GM06990 (cell line): Measurements from ENCODE around the gene LDHD.

Experiments
- DNase-seq: peaks from one replicate; pipeline ENCODE4 v3.0.0-alpha.2; 2011; ENCODE audit not compliant: insufficient read length; ENCODE audit errors: extremely low read depth
- H3K27me3 ChIP-seq: replicated peaks from 2 replicates; pipeline ENCODE4 v1.6.0; 2011; ENCODE audit warnings: low read length; ENCODE audit not compliant: control insufficient read depth, insufficient read depth
- H3K36me3 ChIP-seq: 2 replicates; pipeline ENCODE4 v1.5.1; 2011; ENCODE audit warnings: low read length; ENCODE audit not compliant: control insufficient read depth, insufficient read depth
- H3K4me3 ChIP-seq: replicated peaks from 2 replicates; pipeline ENCODE4 v1.5.1; 2011; ENCODE audit warnings: low read depth, mild to moderate bottlenecking, control low read depth, low read length
- TF ChIP-seq, protein P1 (sequence below): IDR thresholded peaks from 2 replicates; pipeline ENCODE4 v1.5.1; 2011; ENCODE audit warnings: low read length, control low read depth, mild to moderate bottlenecking, inconsistent platforms; ENCODE audit not compliant: insufficient read depth, poor library complexity, severe bottlenecking

LDHD gene

DNA sequence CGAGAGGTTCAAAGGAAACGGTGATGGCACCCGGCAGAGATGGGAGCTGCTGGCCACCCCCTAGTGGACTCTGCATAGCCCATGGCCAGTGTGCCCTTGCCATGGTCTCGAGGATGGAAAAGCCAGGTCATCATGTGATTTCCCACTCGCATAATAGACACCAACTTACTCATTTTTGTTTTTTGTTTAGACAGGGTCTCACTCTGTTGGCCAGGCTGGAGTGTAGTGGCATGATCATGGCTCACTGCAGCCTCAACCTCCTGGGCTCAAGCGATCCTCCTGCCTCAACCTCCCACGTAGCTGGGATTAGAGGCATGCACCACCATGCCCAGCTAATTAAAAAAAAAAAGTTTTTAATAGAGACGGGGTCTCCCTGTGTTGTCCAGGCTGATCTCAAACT, 27.6 kb downstream of the LDHD start:
- H3K36me3 ChIP-seq, result no peaks in the 10 kb centered on the region; the same call in 1 of the 2 replicates
- H3K27me3 ChIP-seq, result no peaks in the 10 kb centered on the region
- TF ChIP-seq, protein P1, sequence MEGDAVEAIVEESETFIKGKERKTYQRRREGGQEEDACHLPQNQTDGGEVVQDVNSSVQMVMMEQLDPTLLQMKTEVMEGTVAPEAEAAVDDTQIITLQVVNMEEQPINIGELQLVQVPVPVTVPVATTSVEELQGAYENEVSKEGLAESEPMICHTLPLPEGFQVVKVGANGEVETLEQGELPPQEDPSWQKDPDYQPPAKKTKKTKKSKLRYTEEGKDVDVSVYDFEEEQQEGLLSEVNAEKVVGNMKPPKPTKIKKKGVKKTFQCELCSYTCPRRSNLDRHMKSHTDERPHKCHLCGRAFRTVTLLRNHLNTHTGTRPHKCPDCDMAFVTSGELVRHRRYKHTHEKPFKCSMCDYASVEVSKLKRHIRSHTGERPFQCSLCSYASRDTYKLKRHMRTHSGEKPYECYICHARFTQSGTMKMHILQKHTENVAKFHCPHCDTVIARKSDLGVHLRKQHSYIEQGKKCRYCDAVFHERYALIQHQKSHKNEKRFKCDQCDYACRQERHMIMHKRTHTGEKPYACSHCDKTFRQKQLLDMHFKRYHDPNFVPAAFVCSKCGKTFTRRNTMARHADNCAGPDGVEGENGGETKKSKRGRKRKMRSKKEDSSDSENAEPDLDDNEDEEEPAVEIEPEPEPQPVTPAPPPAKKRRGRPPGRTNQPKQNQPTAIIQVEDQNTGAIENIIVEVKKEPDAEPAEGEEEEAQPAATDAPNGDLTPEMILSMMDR, result no peak
- H3K4me3 ChIP-seq, result no peak overlapping the region
- no peak for DNase-seq

DNA sequence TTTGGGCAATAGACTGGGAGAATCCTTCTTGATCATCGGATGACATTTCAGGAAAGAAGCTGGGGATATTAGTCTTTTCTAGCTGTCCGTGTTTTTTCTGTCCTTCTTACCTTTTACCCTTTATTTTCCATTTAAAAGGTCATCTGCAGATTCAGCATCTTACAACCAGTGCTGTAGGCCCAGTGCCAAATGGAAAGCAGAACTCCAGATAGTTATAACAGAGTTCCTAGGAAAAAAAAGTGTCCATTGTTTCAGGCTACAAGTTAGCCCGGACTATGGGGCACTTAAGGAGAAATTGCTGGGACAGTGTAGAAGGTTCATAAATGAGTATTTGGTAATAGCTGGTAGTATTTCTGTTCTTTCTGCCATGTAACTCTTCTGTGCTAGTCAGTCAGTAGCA, 28.4 kb downstream of the LDHD start:
- H3K4me3 ChIP-seq, result no peak overlapping the region
- DNase-seq, result no peak
- H3K27me3 ChIP-seq, result no peaks in the 10 kb centered on the region
- TF ChIP-seq, protein P1, result no peak
- H3K36me3 ChIP-seq, result no peaks in the 10 kb centered on the region

DNA sequence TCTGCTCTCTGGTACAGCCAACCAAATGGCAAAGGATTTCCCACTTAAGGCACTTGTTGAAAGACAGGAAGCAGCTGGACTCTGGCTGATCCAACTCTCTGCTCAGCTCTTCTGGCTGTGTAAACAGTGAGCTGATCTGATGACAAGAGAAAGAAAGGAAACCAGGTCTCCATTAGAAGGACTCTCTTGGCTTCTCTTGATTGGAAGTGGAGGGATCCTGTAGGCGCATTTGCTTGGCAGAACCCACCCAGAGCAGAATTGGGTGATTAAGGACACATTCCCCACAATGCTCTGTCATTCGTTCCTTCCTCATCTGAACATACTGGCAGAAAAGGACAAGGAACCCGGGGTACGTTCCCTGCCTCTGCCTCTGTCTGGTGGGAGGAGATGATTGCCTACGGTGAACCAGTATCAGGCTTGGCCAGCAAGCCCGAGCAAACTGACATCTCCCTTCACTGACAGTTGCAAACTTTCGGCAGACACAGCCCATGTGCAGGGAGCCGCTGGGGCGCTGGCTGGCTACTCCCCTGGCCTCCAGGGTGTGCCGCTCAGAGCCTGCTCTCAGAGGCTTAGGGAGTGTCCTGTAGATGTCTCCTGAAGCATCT, 29.1 kb downstream of the LDHD start:
- DNase-seq, result no peak
- H3K4me3 ChIP-seq, result no peak overlapping the region
- TF ChIP-seq, protein P1, result no peak
- no peaks in the 10 kb centered on the region for H3K36me3 ChIP-seq
- no peaks in the 10 kb centered on the region for H3K27me3 ChIP-seq

DNA sequence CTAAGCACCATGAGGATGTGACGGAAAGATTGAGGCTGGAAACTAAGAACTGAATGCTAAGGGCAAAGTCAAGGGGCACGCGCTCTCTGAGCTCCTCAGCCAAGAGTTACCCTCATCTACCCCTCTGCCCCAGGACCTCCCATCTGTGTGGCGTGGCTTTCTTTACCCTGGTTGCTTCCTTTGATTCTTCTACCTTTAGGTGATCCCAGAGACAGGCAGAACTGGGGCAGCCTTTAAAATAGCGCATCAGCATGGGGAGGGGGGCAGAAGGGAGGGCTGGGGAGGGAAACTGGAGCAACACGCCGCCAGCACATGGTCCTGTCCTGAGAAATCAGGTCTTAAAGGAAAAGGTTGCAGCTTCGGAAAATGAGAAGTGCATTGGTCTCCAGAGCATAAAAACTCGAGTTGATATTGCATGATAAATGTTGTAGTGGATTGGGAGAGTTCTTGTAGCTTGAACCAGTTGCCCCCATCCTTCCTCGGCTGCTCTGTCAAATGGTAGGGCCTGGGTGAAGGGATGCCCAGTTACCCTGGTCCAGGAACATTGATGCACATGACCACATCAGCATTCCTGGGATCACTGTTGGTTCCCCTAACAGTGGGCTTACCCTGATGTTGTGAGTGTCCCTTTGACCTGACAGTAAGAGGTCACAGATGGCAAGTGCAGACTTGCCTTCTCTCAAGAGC, 29.7 kb downstream of the LDHD start:
- TF ChIP-seq, protein P1, result no peak
- Histone ChIP-seq H3K27me3 (no peaks in the 10 kb centered on the region), H3K36me3 (no peaks in the 10 kb centered on the region), H3K4me3 (no peak overlapping the region)
- no peak for DNase-seq

DNA sequence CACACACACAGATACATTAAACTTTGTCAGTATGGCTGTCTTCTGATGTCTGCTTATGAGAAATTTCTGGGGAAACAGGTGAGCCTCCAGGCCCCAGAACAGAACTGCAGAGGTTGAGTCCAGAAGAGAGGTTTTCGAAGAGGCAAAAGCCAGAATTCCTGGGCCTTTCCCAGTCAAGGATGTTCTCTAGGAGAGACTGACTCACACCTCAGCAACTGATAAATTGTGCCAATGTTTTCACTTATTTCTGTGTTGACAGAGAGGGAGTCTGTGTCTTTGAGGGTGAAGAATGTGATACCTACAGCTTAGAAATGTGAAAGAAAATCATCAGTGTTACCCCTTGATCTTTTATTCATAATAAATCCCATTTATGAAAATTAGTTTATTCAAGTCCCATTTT, 30.3 kb downstream of the LDHD start:
- Histone ChIP-seq H3K4me3 (no peak overlapping the region), H3K27me3 (no peaks in the 10 kb centered on the region), H3K36me3 (no peaks in the 10 kb centered on the region)
- TF ChIP-seq, protein P1, result no peak
- no peak for DNase-seq
